ENCODE measurements around the gene HPDL.

DNA sequence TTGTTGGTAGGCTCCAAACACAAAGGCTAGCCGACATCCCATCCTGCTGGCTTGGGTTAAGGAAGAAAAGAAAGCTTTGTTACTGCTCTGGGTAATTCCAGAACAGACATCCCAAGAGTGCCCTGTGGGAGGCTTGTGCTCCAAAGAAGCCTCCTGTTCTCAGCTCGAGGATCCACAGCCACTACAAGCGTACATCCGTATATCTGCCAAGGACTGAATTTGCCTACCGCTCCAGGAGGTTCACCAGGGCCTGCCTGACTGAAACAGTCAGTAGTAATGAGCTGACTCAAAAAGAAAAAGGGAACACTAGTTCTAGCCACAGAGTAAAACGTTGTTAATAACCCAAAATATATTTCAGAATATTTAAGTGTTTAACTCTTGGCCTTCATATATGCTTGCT, 38.4 kb downstream of the HPDL start:
- TF ChIP-seq TAF1 (IDR thresholded peaks at IDR 0.05; ENCODE audit: borderline replicate concordance, low read depth, low read length), result no peak
- no peak for TF ChIP-seq POLR2A (IDR thresholded peaks at IDR 0.05; ENCODE audit: low read depth, low read length)
- no peak for TF ChIP-seq POLR2AphosphoS5 (IDR thresholded peaks at IDR 0.05; ENCODE audit: low read depth, low read length)
